Neural progenitor cell (in vitro differentiated cells): Measurements from ENCODE around the gene ZDHHC14.

Experiments
- EZH2 ChIP-seq: fragments of 200-600 bp; sonication (generic); IDR thresholded peaks from 2 replicates; pipeline ENCODE4 v1.6.1; 2017; ENCODE audit warnings: antibody characterized with exemption, mild to moderate bottlenecking, moderate library complexity
- EZH2phosphoT487 ChIP-seq: fragments of 200-600 bp; sonication (generic); IDR thresholded peaks from 2 replicates; pipeline ENCODE4 v1.6.1; 2017; ENCODE audit warnings: antibody characterized with exemption
- TF ChIP-seq, protein P1 (sequence below): fragments of 200-600 bp; sonication (generic); IDR thresholded peaks from 2 replicates; pipeline ENCODE4 v1.5.1; 2017; ENCODE audit warnings: antibody characterized with exemption, mild to moderate bottlenecking

DNA sequence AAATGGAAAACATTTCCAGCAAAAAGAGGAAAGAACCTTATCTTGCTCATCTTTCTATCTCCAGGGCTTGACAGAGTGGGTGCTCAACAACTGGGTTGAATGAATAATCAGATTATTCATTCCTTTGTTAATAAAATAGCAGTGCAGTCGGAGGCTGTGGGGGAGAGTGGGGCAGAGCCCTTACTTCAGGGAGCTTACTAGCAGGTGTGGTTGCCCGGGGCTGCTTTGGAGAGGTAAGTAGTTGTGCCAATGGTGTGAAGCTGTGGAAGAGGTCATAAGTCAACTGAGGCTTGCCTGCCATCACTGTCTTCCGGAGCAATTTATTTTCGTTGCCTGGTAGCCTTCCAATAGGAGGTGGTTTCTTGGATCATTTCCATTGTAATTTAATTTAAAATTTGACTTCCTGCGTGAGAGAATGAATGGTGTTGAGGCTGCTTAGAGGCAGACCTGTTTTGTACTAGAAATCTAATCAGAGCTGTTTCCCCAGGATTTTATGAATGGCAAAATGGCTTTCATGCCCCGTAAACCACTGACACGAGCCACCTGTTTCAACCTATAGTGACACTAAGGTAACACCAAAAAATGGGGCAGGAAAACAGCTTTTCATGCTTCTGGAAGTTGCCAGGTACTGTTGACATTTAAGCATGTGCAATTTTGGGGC lies 51.4 kb downstream of the ZDHHC14 start:
- TF ChIP-seq, protein P1, sequence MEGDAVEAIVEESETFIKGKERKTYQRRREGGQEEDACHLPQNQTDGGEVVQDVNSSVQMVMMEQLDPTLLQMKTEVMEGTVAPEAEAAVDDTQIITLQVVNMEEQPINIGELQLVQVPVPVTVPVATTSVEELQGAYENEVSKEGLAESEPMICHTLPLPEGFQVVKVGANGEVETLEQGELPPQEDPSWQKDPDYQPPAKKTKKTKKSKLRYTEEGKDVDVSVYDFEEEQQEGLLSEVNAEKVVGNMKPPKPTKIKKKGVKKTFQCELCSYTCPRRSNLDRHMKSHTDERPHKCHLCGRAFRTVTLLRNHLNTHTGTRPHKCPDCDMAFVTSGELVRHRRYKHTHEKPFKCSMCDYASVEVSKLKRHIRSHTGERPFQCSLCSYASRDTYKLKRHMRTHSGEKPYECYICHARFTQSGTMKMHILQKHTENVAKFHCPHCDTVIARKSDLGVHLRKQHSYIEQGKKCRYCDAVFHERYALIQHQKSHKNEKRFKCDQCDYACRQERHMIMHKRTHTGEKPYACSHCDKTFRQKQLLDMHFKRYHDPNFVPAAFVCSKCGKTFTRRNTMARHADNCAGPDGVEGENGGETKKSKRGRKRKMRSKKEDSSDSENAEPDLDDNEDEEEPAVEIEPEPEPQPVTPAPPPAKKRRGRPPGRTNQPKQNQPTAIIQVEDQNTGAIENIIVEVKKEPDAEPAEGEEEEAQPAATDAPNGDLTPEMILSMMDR = no peak
- TF ChIP-seq EZH2phosphoT487 = no peak
- no peak for TF ChIP-seq EZH2
